Measurements from ENCODE around the gene EFCAB13. TPM values are rescaled to one million over a fixed set of nuclear protein-coding genes. Genes with fewer than 3 reads are reported as not detected.
A peak's percentile ranks its signal among the peaks of the same experiment; 100 is the strongest.

Gene EFCAB13
- total RNA-seq, 4 donors from 2014 or later, result 3.3 to 17.2 (median 6.2) TPM

DNA sequence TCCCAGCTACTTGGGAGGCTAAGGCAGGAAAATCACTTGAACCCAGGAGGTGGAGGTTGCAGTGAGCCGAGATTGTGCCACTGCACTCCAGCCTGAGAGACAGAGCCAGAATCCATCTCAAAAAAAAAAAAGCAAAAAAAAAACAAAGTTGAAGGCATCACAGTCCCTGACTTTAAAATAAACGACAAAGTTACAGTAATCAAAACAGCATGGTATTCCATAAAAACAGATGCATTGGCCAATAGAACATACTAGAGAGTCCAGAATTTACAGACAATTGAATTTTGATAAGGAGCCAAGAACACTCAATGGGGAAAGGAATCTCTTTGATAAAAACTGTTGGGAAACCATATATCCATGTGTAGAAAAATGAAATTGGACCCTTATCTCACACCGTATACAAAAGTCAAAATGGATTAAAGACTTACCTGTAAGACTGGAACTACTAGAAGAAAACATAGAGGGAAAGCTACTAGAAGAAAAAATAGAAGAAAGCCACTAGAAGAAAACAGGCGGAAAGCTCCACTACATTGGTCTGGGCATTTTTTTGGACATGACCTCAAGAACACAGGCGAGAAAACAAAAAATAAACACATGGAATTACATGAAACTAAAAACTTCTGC, 2.8 kb upstream of the EFCAB13 start:
- TF ChIP-seq, protein P1, sequence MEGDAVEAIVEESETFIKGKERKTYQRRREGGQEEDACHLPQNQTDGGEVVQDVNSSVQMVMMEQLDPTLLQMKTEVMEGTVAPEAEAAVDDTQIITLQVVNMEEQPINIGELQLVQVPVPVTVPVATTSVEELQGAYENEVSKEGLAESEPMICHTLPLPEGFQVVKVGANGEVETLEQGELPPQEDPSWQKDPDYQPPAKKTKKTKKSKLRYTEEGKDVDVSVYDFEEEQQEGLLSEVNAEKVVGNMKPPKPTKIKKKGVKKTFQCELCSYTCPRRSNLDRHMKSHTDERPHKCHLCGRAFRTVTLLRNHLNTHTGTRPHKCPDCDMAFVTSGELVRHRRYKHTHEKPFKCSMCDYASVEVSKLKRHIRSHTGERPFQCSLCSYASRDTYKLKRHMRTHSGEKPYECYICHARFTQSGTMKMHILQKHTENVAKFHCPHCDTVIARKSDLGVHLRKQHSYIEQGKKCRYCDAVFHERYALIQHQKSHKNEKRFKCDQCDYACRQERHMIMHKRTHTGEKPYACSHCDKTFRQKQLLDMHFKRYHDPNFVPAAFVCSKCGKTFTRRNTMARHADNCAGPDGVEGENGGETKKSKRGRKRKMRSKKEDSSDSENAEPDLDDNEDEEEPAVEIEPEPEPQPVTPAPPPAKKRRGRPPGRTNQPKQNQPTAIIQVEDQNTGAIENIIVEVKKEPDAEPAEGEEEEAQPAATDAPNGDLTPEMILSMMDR (IDR thresholded peaks at IDR 0.05), result no peak
- DNase-seq (ENCODE audit: low spot score) (no peak), ATAC-seq (ENCODE audit: low FRiP score) (no peak)

DNA sequence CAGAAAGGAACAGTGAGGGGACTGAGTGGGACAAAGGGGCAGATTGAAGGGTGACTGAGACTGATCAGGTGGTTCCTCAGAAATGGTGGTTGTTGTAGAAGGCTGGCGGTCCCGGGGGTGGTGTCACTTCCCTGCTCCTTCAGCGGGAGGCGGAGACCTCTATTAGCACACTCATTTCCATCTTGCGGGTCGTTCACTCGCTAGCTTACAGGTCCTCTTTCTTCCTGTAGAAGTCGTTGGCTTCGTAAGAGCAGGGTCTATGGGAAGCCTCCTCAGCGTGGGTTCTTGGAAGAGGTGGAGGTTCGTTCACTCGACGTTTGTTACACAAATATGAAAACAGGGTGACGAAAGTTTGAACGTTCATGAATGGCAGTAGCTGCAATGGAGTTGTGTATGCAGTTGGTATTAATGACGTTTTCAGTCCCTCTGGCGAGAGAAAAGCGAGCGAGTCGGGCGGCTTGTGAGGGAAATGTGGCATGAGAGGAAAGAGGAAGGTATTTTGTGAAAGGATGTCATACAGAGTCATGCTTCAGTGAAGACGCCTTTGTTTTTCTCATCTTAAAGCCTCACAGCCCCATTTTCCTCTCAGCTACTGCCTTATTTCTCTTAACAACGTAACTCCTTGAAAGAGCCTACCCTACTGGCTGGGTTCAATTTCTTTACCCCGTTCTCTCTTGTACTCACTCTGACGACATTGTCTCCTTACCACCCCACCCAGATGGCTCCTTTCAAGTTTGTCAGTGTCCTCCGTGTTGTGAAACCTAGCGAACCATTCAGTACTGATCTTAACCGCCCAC, 667 bp downstream of the EFCAB13 start:
- DNase-seq (ENCODE audit: low spot score) (peak; percentile 41), ATAC-seq (ENCODE audit: low FRiP score) (peak; percentile 71)
- TF ChIP-seq, protein P1 (IDR thresholded peaks at IDR 0.05), result no peak

DNA sequence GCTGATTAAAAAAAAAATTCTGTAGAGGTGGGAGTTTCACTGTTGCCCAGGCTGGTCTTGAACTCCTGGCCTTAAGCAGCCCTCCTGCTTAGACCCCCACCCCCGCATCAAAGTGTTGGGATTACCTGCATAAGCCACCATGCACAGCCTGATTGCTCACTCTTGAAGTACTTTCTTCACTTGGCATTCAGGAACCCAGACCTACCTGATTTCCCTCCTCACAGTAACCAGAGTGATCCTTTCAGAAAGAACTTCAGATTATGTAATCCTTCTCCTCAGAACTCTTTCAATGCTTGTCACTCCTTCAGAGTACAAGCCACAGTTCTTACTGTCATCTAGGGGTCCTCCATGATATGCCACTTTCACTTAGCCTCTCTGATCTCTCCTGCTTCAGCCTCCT, 1.4 kb downstream of the EFCAB13 start:
- ATAC-seq (ENCODE audit: low FRiP score) (no peak), DNase-seq (ENCODE audit: low spot score) (no peak)
- TF ChIP-seq, protein P1 (IDR thresholded peaks at IDR 0.05), result no peak

- DNase-seq (ENCODE audit: low spot score) (no peak), ATAC-seq (ENCODE audit: low FRiP score) (no peak)
- TF ChIP-seq, protein P1 (IDR thresholded peaks at IDR 0.05), result no peak
Measured at GRCh38 chr17:47330548-47330947, 6.8 kb downstream of the EFCAB13 start.

GRCh38 chr17:47332287-47332686, 8.5 kb downstream of the EFCAB13 start:
- DNase-seq (ENCODE audit: low spot score) (no peak), ATAC-seq (ENCODE audit: low FRiP score) (no peak)
- TF ChIP-seq, protein P1 (IDR thresholded peaks at IDR 0.05), result no peak

- DNase-seq (ENCODE audit: low spot score) (no peak), ATAC-seq (ENCODE audit: low FRiP score) (no peak)
- TF ChIP-seq, protein P1 (IDR thresholded peaks at IDR 0.05), result no peak
Measured at GRCh38 chr17:47335101-47335936, 11.6 kb downstream of the EFCAB13 start.

All from omental fat pad (tissue), 4 donors.